Measurements from ENCODE around the gene ATF3.

The ATF3 gene

GRCh38 chr1:212624976-212625501, 16.5 kb downstream of the ATF3 start:
- Histone ChIP-seq H4K91ac (ENCODE audit: low read depth, low read length, poor library complexity) (no peak overlapping the region), H2BK12ac (ENCODE audit: low read length) (no peak overlapping the region), H3K4me1 (ENCODE audit: control insufficient read depth in 2 of 2, insufficient read depth in 1 of 2, low read depth in 1 of 2, low read length in 2 of 2) (peaks cover 8 to 16% of the 10 kb centered on the region in 2 donors), H3K27me3 (ENCODE audit: control insufficient read depth in 3 of 3, insufficient read depth in 3 of 3, low read depth in 1 of 3, low read length in 3 of 3) (peaks cover 0 to 48% (median 0%) of the 10 kb centered on the region in 3 experiments), H3K27ac (replicated peaks; ENCODE audit: low read length) (no peak overlapping the region), H3K23ac (ENCODE audit: low read depth, low read length, poor library complexity) (no peak overlapping the region), H3K18ac (ENCODE audit: low read length) (no peak overlapping the region), H2BK120ac (ENCODE audit: low read depth, low read length) (no peak overlapping the region), H3K4me3 (ENCODE audit: low read length in 2 of 2) (no peak overlapping the region), H3K79me1 (ENCODE audit: low read depth, low read length) (no peaks in the 10 kb centered on the region), H2BK15ac (ENCODE audit: low read length) (no peak overlapping the region), H3K36me3 (replicated peaks in 1 of 2; ENCODE audit: control insufficient read depth in 2 of 2, insufficient read depth in 2 of 2, low read length in 2 of 2) (peaks cover under 1 to 4% of the 10 kb centered on the region in 2 donors), H2BK5ac (ENCODE audit: low read length) (no peak overlapping the region), H3K4ac (ENCODE audit: low read length) (no peak overlapping the region), H2AFZ (ENCODE audit: low read length) (no peak overlapping the region), H4K8ac (ENCODE audit: low read depth, low read length) (no peak overlapping the region), H3K4me2 (ENCODE audit: insufficient read depth, low read length, poor library complexity, severe bottlenecking) (no peak overlapping the region), H3K9me3 (replicated peaks in 1 of 2; ENCODE audit: control insufficient read depth in 2 of 2, insufficient read depth in 1 of 2, low read depth in 1 of 2, low read length in 2 of 2) (no peaks in the 10 kb centered on the region), H3K14ac (ENCODE audit: low read length) (no peak overlapping the region), H3K9ac (ENCODE audit: low read depth, low read length, poor library complexity) (no peak overlapping the region), H2AK5ac (ENCODE audit: low read depth, low read length) (no peak overlapping the region)
- no peak for DNase-seq (ENCODE audit: low spot score)
- no CpG with 5 or more reads among the region's 18 CpGs for WGBS, 2 donors (ENCODE audit: extremely low coverage in 2 of 2, insufficient read length in 2 of 2, insufficient replicate concordance in 1 of 2)

GRCh38 chr1:212625781-212626450, 17.4 kb downstream of the ATF3 start:
- H3K23ac ChIP-seq (ENCODE audit: low read depth, low read length, poor library complexity): peak overlapping the region; percentile 49
- H3K27me3 ChIP-seq (ENCODE audit: control insufficient read depth in 3 of 3, insufficient read depth in 3 of 3, low read depth in 1 of 3, low read length in 3 of 3): peaks cover 0 to 57% (median 0%) of the 10 kb centered on the region in 3 experiments
- no peak overlapping the region for H2BK15ac ChIP-seq (ENCODE audit: low read length)
- H4K91ac ChIP-seq (ENCODE audit: low read depth, low read length, poor library complexity): no peak overlapping the region
- no peak overlapping the region for H3K9ac ChIP-seq (ENCODE audit: low read depth, low read length, poor library complexity)
- peaks cover 12 to 13% of the 10 kb centered on the region in 2 donors for H3K4me1 ChIP-seq (ENCODE audit: control insufficient read depth in 2 of 2, insufficient read depth in 1 of 2, low read depth in 1 of 2, low read length in 2 of 2)
- no peak overlapping the region for H2BK120ac ChIP-seq (ENCODE audit: low read depth, low read length)
- H3K4ac ChIP-seq (ENCODE audit: low read length): no peak overlapping the region
- H3K18ac ChIP-seq (ENCODE audit: low read length): no peak overlapping the region
- H3K4me3 ChIP-seq (ENCODE audit: low read length in 2 of 2): no peak overlapping the region
- no peak overlapping the region for H2BK5ac ChIP-seq (ENCODE audit: low read length)
- no peak overlapping the region for H3K14ac ChIP-seq (ENCODE audit: low read length)
- no peak overlapping the region for H2BK12ac ChIP-seq (ENCODE audit: low read length)
- no peaks in the 10 kb centered on the region for H3K79me1 ChIP-seq (ENCODE audit: low read depth, low read length)
- no peak for DNase-seq (ENCODE audit: low spot score)
- no CpG with 5 or more reads among the region's 19 CpGs for WGBS, 2 donors (ENCODE audit: extremely low coverage in 2 of 2, insufficient read length in 2 of 2, insufficient replicate concordance in 1 of 2)
- no peak overlapping the region for H2AFZ ChIP-seq (ENCODE audit: low read length)
- H3K36me3 ChIP-seq (replicated peaks in 1 of 2; ENCODE audit: control insufficient read depth in 2 of 2, insufficient read depth in 2 of 2, low read length in 2 of 2): no peaks in the 10 kb centered on the region
- no peaks in the 10 kb centered on the region for H3K9me3 ChIP-seq (replicated peaks in 1 of 2; ENCODE audit: control insufficient read depth in 2 of 2, insufficient read depth in 1 of 2, low read depth in 1 of 2, low read length in 2 of 2)
- H2AK5ac ChIP-seq (ENCODE audit: low read depth, low read length): no peak overlapping the region
- H4K8ac ChIP-seq (ENCODE audit: low read depth, low read length): no peak overlapping the region
- no peak overlapping the region for H3K27ac ChIP-seq (replicated peaks; ENCODE audit: low read length)
- H3K4me2 ChIP-seq (ENCODE audit: insufficient read depth, low read length, poor library complexity, severe bottlenecking): no peak overlapping the region

- no peaks in the 10 kb centered on the region for H3K79me1 ChIP-seq (ENCODE audit: low read depth, low read length)
- no peak overlapping the region for H3K23ac ChIP-seq (ENCODE audit: low read depth, low read length, poor library complexity)
- DNase-seq (ENCODE audit: low spot score): no peak
- no peak overlapping the region for H2BK12ac ChIP-seq (ENCODE audit: low read length)
- H3K4me3 ChIP-seq (ENCODE audit: low read length in 2 of 2): no peak overlapping the region
- no peak overlapping the region for H3K14ac ChIP-seq (ENCODE audit: low read length)
- WGBS, 2 donors (ENCODE audit: extremely low coverage in 2 of 2, insufficient read length in 2 of 2, insufficient replicate concordance in 1 of 2): no CpG with 5 or more reads among the region's 5 CpGs
- no peaks in the 10 kb centered on the region for H3K9me3 ChIP-seq (replicated peaks in 1 of 2; ENCODE audit: control insufficient read depth in 2 of 2, insufficient read depth in 1 of 2, low read depth in 1 of 2, low read length in 2 of 2)
- H2BK120ac ChIP-seq (ENCODE audit: low read depth, low read length): no peak overlapping the region
- H3K27ac ChIP-seq (replicated peaks; ENCODE audit: low read length): no peak overlapping the region
- no peaks in the 10 kb centered on the region for H3K36me3 ChIP-seq (replicated peaks in 1 of 2; ENCODE audit: control insufficient read depth in 2 of 2, insufficient read depth in 2 of 2, low read length in 2 of 2)
- no peak overlapping the region for H3K4ac ChIP-seq (ENCODE audit: low read length)
- H3K18ac ChIP-seq (ENCODE audit: low read length): no peak overlapping the region
- H2AK5ac ChIP-seq (ENCODE audit: low read depth, low read length): no peak overlapping the region
- H4K8ac ChIP-seq (ENCODE audit: low read depth, low read length): no peak overlapping the region
- peaks cover 0 to 10% of the 10 kb centered on the region in 2 donors for H3K4me1 ChIP-seq (ENCODE audit: control insufficient read depth in 2 of 2, insufficient read depth in 1 of 2, low read depth in 1 of 2, low read length in 2 of 2)
- H4K91ac ChIP-seq (ENCODE audit: low read depth, low read length, poor library complexity): no peak overlapping the region
- no peak overlapping the region for H2BK15ac ChIP-seq (ENCODE audit: low read length)
- H3K4me2 ChIP-seq (ENCODE audit: insufficient read depth, low read length, poor library complexity, severe bottlenecking): no peak overlapping the region
- H3K9ac ChIP-seq (ENCODE audit: low read depth, low read length, poor library complexity): no peak overlapping the region
- H2AFZ ChIP-seq (ENCODE audit: low read length): no peak overlapping the region
- peaks cover 0 to 67% (median 0%) of the 10 kb centered on the region in 3 experiments for H3K27me3 ChIP-seq (ENCODE audit: control insufficient read depth in 3 of 3, insufficient read depth in 3 of 3, low read depth in 1 of 3, low read length in 3 of 3)
- H2BK5ac ChIP-seq (ENCODE audit: low read length): no peak overlapping the region
Measured at GRCh38 chr1:212628046-212628445, 19.5 kb downstream of the ATF3 start.

- H3K23ac ChIP-seq (ENCODE audit: low read depth, low read length, poor library complexity): no peak overlapping the region
- H2BK120ac ChIP-seq (ENCODE audit: low read depth, low read length): no peak overlapping the region
- no peak overlapping the region for H3K27ac ChIP-seq (replicated peaks; ENCODE audit: low read length)
- H2BK12ac ChIP-seq (ENCODE audit: low read length): no peak overlapping the region
- H2AFZ ChIP-seq (ENCODE audit: low read length): no peak overlapping the region
- H2BK5ac ChIP-seq (ENCODE audit: low read length): no peak overlapping the region
- DNase-seq (ENCODE audit: low spot score): no peak
- H3K9ac ChIP-seq (ENCODE audit: low read depth, low read length, poor library complexity): no peak overlapping the region
- no peak overlapping the region for H3K4me3 ChIP-seq (ENCODE audit: low read length in 2 of 2)
- H4K91ac ChIP-seq (ENCODE audit: low read depth, low read length, poor library complexity): no peak overlapping the region
- no peaks in the 10 kb centered on the region for H3K9me3 ChIP-seq (replicated peaks in 1 of 2; ENCODE audit: control insufficient read depth in 2 of 2, insufficient read depth in 1 of 2, low read depth in 1 of 2, low read length in 2 of 2)
- H2AK5ac ChIP-seq (ENCODE audit: low read depth, low read length): no peak overlapping the region
- H3K27me3 ChIP-seq (ENCODE audit: control insufficient read depth in 3 of 3, insufficient read depth in 3 of 3, low read depth in 1 of 3, low read length in 3 of 3): peaks cover 0 to 67% (median 0%) of the 10 kb centered on the region in 3 experiments
- H3K79me1 ChIP-seq (ENCODE audit: low read depth, low read length): no peaks in the 10 kb centered on the region
- no peaks in the 10 kb centered on the region for H3K36me3 ChIP-seq (replicated peaks in 1 of 2; ENCODE audit: control insufficient read depth in 2 of 2, insufficient read depth in 2 of 2, low read length in 2 of 2)
- H3K4me1 ChIP-seq (ENCODE audit: control insufficient read depth in 2 of 2, insufficient read depth in 1 of 2, low read depth in 1 of 2, low read length in 2 of 2): peaks cover 0 to 10% of the 10 kb centered on the region in 2 donors
- no peak overlapping the region for H3K14ac ChIP-seq (ENCODE audit: low read length)
- H4K8ac ChIP-seq (ENCODE audit: low read depth, low read length): no peak overlapping the region
- no peak overlapping the region for H3K4ac ChIP-seq (ENCODE audit: low read length)
- no peak overlapping the region for H2BK15ac ChIP-seq (ENCODE audit: low read length)
- WGBS, 2 donors (ENCODE audit: extremely low coverage in 2 of 2, insufficient read length in 2 of 2, insufficient replicate concordance in 1 of 2): 100% methylated on average over 1 of the region's 7 CpGs; no CpG with 5 or more reads in 1 of the 2 donors
- H3K4me2 ChIP-seq (ENCODE audit: insufficient read depth, low read length, poor library complexity, severe bottlenecking): no peak overlapping the region
- no peak overlapping the region for H3K18ac ChIP-seq (ENCODE audit: low read length)
Measured at GRCh38 chr1:212628813-212629415, 20.4 kb downstream of the ATF3 start.
